Gastroesophageal sphincter (tissue), 4 donors: ENCODE results near the gene FKBP14. TPM values are rescaled to one million over a fixed set of nuclear protein-coding genes. Genes with fewer than 3 reads are reported as not detected.
"Not testable (repeated sequence)": the region's sequence is repeated elsewhere in the genome, so short reads cannot be mapped to it uniquely, and the experiment has no call there.

Source experiments
- ATAC-seq: fragments of 150-250 bp; one replicate; pipeline ENCODE4 v1.9.1; 2016; ENCODE audit warnings: mild to moderate bottlenecking, moderate library complexity
- H3K27ac ChIP-seq, 4 donors: fragments of 200-600 bp; sonication (generic) in 3 of 4; 1 replicate in 3 of 4; 2 replicates in 1 of 4; pipeline ENCODE4 v1.5.1; 2016 to 2019
- H3K27me3 ChIP-seq: fragments of 200-600 bp; sonication (generic); one replicate; pipeline ENCODE4 v1.5.1; 2019
- H3K36me3 ChIP-seq, 2 donors: fragments of 200-600 bp; sonication (generic); one replicate each; pipeline ENCODE4 v1.5.1; 2019; ENCODE audit warnings: control low read depth in 1 of 2
- H3K4me1 ChIP-seq, 3 donors: fragments of 200-600 bp; sonication (generic); 1 replicate in 2 of 3; 2 replicates in 1 of 3; pipeline ENCODE4 v1.5.1; 2016 to 2019; ENCODE audit warnings: control low read depth in 2 of 3
- H3K4me3 ChIP-seq, 2 donors: fragments of 200-600 bp; sonication (generic); one replicate each; pipeline ENCODE4 v1.5.1; 2019; ENCODE audit warnings: mild to moderate bottlenecking in 1 of 2, moderate library complexity in 1 of 2
- H3K9me3 ChIP-seq, 3 donors: fragments of 200-600 bp; sonication (generic); one replicate each; pipeline ENCODE4 v1.5.1; 2017 to 2019; ENCODE audit warnings: control low read depth in 2 of 3
- EP300 ChIP-seq: sonication (generic); formaldehyde crosslinking; IDR thresholded peaks from one replicate; pipeline ENCODE4 v1.6.1; 2017; ENCODE audit warnings: antibody characterized with exemption, mild to moderate bottlenecking
- POLR2A ChIP-seq, 2 donors: fragments of 450-650 bp; IDR thresholded peaks; one replicate each; pipeline ENCODE4 v1.6.1; 2017; ENCODE audit warnings: antibody characterized with exemption in 2 of 2, mild to moderate bottlenecking in 2 of 2, moderate library complexity in 1 of 2
- POLR2AphosphoS5 ChIP-seq: sonication (generic); formaldehyde crosslinking; IDR thresholded peaks from one replicate; pipeline ENCODE4 v1.6.1; 2017; ENCODE audit warnings: antibody characterized with exemption
- WGBS, 2 donors: methylation state at CpG; one replicate each; pipeline ENCODE4 v1.1.5; 2018; ENCODE audit warnings: low coverage in 1 of 2; 5-methylcytosine and 5-hydroxymethylcytosine counted together
- total RNA-seq, 4 donors: library from RNA; depleted of rRNA; stranded (reverse); fragments of >200 nt; gene quantifications; one replicate each; pipeline ENCODE4 v1.1.0, GENCODE V29; 2016
- TF ChIP-seq, protein P1 (sequence below), 4 experiments: fragments of 200-600 bp in 2 of 4; fragments of 450-650 bp in 2 of 4; sonication (generic) in 1 of 4; IDR thresholded peaks; one replicate each; pipeline ENCODE4 v1.5.1; 2017 to 2019; ENCODE audit warnings: antibody characterized with exemption in 4 of 4, mild to moderate bottlenecking in 2 of 4, moderate library complexity in 2 of 4

FKBP14 gene
- total RNA-seq, 4 donors from 2014 or later, result 7.0 to 10.7 (median 7.7) TPM

DNA sequence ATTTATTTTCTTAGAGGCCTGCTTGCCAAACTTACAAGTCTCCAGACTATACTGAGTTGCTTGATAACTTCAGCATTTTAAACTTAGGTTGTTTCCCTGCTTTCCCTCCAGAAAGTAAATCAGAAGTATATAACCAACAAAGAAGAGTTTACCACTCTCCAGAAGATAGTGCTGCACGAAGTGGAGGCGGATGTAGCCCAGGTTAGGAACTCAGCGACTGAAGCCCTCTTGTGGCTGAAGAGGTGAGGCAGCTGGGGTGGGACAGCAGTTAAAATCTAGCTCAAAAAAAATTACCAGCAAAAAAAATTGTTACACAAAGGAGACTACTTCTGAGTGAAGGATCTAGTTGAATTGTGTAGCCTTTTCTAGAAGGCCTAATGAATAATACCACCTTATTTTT, 35.3 kb upstream of the FKBP14 start:
- H3K27ac ChIP-seq, H3K4me3 ChIP-seq, H3K4me1 ChIP-seq, H3K9me3 ChIP-seq, H3K27me3 ChIP-seq: not testable (repeated sequence)
- H3K36me3 ChIP-seq, result peaks cover 0 to 38% of the 10 kb centered on the region in 2 donors
- peak; percentile 90 for ATAC-seq
- TF ChIP-seq, protein P1, sequence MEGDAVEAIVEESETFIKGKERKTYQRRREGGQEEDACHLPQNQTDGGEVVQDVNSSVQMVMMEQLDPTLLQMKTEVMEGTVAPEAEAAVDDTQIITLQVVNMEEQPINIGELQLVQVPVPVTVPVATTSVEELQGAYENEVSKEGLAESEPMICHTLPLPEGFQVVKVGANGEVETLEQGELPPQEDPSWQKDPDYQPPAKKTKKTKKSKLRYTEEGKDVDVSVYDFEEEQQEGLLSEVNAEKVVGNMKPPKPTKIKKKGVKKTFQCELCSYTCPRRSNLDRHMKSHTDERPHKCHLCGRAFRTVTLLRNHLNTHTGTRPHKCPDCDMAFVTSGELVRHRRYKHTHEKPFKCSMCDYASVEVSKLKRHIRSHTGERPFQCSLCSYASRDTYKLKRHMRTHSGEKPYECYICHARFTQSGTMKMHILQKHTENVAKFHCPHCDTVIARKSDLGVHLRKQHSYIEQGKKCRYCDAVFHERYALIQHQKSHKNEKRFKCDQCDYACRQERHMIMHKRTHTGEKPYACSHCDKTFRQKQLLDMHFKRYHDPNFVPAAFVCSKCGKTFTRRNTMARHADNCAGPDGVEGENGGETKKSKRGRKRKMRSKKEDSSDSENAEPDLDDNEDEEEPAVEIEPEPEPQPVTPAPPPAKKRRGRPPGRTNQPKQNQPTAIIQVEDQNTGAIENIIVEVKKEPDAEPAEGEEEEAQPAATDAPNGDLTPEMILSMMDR (IDR thresholded peaks at IDR 0.05), result peak; percentile 36 to 78 (median 71)
- WGBS, 2 donors, result 17 to 19% methylated on average over 3 of the region's 3 CpGs

DNA sequence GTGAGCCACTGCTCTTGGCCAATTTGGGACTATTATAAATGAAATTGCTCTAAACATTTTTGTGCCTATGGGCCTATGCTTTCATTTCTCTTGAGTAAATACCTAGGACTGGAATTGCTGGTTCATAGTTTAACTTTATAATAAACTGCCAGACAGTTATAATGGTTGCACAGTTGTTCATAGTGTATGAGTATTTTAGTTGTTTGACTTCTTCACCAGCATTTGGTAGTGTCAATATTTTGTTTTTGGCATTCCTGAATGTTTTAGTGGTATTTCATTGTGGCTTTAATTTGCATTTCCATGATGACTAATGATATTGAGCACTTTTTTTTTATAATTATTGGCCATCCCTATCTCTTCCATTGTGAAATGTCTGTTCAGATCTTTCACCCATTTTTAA, 31.2 kb upstream of the FKBP14 start:
- TF ChIP-seq, protein P1 (IDR thresholded peaks at IDR 0.05), result no peak
- TF ChIP-seq POLR2A (IDR thresholded peaks at IDR 0.05) (no peak), POLR2AphosphoS5 (no peak), EP300 (no peak)
- H3K9me3 ChIP-seq, result no peaks in the 10 kb centered on the region
- no peak for ATAC-seq
- H3K36me3 ChIP-seq, result peaks cover 0 to 38% of the 10 kb centered on the region in 2 donors
- H3K4me3 ChIP-seq, result no peak overlapping the region
- no peaks in the 10 kb centered on the region for H3K4me1 ChIP-seq
- H3K27me3 ChIP-seq, result no peaks in the 10 kb centered on the region
- no peak overlapping the region for H3K27ac ChIP-seq

DNA sequence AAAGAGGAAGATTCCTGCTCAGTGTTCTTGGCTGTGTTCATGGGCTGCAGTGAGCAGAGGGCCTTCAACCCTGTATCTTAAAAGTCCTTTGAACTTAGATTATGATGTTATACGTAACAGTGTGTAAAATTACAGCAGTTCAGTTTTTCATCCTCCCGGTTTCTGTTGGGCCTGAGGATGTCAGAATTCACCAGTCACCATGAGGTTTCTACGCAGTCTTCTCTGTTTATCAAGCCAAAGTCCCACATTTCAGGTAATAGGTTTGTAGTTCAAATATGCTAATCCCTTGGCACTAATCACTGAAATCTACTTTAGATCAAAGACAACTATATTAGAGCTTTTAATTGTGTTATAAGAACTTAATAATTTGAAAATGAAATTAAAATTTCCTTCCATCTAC, 26.6 kb upstream of the FKBP14 start:
- Histone ChIP-seq H3K9me3 (no peaks in the 10 kb centered on the region), H3K36me3 (peaks cover 0 to 76% of the 10 kb centered on the region in 2 donors), H3K27ac (no peak overlapping the region), H3K27me3 (no peaks in the 10 kb centered on the region), H3K4me1 (no peaks in the 10 kb centered on the region), H3K4me3 (no peak overlapping the region)
- 87 to 96% methylated on average over 3 of the region's 3 CpGs for WGBS, 2 donors
- ATAC-seq, result no peak
- no peak for TF ChIP-seq EP300
- TF ChIP-seq, protein P1 (IDR thresholded peaks at IDR 0.05), result no peak
- no peak for TF ChIP-seq POLR2A (IDR thresholded peaks at IDR 0.05)
- no peak for TF ChIP-seq POLR2AphosphoS5

DNA sequence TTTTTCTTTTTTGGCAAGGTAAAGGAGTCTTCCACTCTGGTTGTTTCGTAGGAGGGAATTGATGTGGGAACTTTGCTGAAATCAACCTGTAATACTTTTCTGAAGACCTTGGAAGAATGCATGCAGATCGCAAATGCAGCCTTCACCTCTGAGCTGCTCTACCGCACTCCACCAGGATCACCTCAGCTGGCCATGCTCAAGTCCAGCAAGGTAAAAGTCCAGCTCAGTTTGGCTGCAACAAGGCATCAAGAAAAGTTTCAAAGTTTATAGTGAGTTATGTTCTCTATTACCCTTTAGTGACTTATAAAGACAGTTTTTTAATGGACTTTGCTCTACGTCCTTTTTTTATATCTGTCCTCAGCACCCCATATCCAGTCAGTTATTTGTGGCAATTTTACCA, 22.7 kb upstream of the FKBP14 start:
- TF ChIP-seq POLR2AphosphoS5 (no peak), EP300 (no peak), POLR2A (IDR thresholded peaks at IDR 0.05) (no peak)
- TF ChIP-seq, protein P1 (IDR thresholded peaks at IDR 0.05), result no peak
- Histone ChIP-seq H3K4me3 (no peak overlapping the region), H3K4me1 (no peaks in the 10 kb centered on the region), H3K27me3 (no peaks in the 10 kb centered on the region), H3K36me3 (peaks cover 3 to 79% of the 10 kb centered on the region in 2 donors), H3K27ac (no peak overlapping the region), H3K9me3 (no peaks in the 10 kb centered on the region)
- ATAC-seq, result no peak
- 85 to 91% methylated on average over 4 of the region's 4 CpGs for WGBS, 2 donors

DNA sequence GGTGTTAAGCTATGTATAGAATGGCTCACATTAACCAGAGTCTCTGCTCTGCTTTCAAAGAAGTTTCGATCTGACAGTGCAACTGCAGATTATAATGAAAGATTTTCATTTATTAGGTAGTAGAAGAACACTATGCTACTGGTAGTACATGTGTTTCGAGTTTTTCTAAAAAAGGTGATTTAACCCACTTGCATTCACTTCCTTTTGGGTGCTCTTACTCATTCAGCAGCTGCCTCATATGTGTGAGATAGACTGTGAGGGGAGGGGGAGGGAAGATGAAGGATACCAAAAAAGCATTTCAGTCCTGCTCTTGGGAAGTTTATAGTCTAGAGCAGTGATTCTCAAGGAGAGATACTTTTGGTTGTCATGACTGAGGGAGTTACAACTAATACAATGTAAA, 22.1 kb upstream of the FKBP14 start:
- Histone ChIP-seq H3K36me3 (peaks cover 3 to 73% of the 10 kb centered on the region in 2 donors), H3K4me3 (no peak overlapping the region), H3K4me1 (no peaks in the 10 kb centered on the region), H3K27ac (no peak overlapping the region), H3K9me3 (no peaks in the 10 kb centered on the region), H3K27me3 (no peaks in the 10 kb centered on the region)
- no peak for ATAC-seq
- 74 to 95% methylated on average over 2 of the region's 2 CpGs for WGBS, 2 donors
- TF ChIP-seq, protein P1 (IDR thresholded peaks at IDR 0.05), result no peak
- TF ChIP-seq POLR2AphosphoS5 (no peak), EP300 (no peak), POLR2A (IDR thresholded peaks at IDR 0.05) (no peak)
